ENCODE data around the gene CNN1.
"Not testable (repeated sequence)": the region's sequence is repeated elsewhere in the genome, so short reads cannot be mapped to it uniquely, and the experiment has no call there.

Gene CNN1

DNA sequence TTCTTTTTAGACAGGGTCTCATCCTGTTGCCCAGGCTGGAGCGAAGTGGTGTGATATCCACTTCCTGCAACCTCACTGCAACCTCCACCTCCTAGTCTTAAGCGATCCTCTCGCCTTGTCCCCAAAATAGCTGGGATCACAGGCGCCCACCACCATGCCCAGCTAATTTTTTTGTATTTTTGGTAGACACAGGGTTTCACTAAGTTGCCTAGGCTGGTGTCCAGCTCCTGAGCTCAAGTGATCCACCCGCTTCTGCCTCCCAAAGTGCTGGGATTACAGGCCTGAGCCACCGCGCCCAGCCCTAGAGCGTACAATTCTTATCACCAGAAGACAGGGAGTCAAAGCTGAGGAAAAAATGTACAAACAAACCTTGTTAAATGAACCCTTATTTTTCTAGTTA is 24.9 kb downstream of the CNN1 start:
- H3K36me3 ChIP-seq (ENCODE audit: insufficient read depth), result no peaks in the 10 kb centered on the region
- no peak overlapping the region for H3K9ac ChIP-seq
- H3K4me1 ChIP-seq (ENCODE audit: low read depth, poor library complexity, severe bottlenecking), result peaks cover 6% of the 10 kb centered on the region
- H3K27ac ChIP-seq, result no peak overlapping the region
- peaks cover 2% of the 10 kb centered on the region for H3K79me2 ChIP-seq (ENCODE audit: insufficient read depth, low read depth)
- H4K20me1 ChIP-seq (ENCODE audit: insufficient read depth), result no peaks in the 10 kb centered on the region
- H3K27me3 ChIP-seq (ENCODE audit: insufficient read depth, low read depth), result no peaks in the 10 kb centered on the region
- H2AFZ ChIP-seq (ENCODE audit: low read depth), result no peak overlapping the region
- H3K4me3 ChIP-seq (IDR thresholded peaks at IDR 0.05; ENCODE audit: insufficient read depth, low read depth, low read length), result no peak overlapping the region
- no peak overlapping the region for H3K4me2 ChIP-seq
- TF ChIP-seq, protein P1, sequence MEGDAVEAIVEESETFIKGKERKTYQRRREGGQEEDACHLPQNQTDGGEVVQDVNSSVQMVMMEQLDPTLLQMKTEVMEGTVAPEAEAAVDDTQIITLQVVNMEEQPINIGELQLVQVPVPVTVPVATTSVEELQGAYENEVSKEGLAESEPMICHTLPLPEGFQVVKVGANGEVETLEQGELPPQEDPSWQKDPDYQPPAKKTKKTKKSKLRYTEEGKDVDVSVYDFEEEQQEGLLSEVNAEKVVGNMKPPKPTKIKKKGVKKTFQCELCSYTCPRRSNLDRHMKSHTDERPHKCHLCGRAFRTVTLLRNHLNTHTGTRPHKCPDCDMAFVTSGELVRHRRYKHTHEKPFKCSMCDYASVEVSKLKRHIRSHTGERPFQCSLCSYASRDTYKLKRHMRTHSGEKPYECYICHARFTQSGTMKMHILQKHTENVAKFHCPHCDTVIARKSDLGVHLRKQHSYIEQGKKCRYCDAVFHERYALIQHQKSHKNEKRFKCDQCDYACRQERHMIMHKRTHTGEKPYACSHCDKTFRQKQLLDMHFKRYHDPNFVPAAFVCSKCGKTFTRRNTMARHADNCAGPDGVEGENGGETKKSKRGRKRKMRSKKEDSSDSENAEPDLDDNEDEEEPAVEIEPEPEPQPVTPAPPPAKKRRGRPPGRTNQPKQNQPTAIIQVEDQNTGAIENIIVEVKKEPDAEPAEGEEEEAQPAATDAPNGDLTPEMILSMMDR (conservative IDR thresholded peaks at IDR 0.05; ENCODE audit: low read depth, low read length), result no peak

DNA sequence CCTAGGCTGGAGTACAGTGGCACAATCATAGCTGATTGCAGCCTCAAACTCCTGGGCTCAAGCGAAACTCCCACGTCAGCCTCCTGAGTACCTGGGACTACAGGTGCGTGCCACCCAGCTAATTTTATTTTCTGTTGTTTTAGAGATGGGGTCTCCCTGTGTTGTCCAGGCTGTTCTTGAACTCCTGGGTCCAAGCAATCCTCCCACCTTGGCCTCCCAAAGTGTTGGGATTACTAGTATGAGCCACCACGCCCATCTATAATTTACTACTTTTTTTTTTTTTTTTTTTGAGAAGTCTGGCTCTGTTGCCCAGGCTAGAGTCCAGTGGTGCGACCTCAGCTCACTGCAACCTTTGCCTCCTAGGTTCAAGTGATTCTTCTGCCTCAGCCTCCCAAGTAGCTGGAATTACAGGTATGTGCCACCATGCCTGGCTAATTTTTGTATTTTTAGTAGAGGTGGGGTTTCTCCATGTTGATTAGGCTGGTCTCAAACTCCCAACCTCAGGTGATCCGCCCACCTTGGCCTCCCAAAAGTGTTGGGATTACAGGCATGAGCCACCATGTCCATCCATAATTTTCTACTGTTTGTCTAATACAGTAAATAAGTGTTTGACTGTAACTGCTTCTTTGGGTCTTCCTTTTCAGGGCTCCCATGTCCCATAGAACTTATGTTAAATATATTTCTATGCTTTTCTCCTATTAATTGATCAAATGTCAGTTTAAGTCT is 25.6 kb downstream of the CNN1 start:
- not testable (repeated sequence) for H3K9ac ChIP-seq; H3K4me3 ChIP-seq (IDR thresholded peaks at IDR 0.05; ENCODE audit: insufficient read depth, low read depth, low read length); H3K4me1 ChIP-seq (ENCODE audit: low read depth, poor library complexity, severe bottlenecking); H2AFZ ChIP-seq (ENCODE audit: low read depth); H3K4me2 ChIP-seq; H3K36me3 ChIP-seq (ENCODE audit: insufficient read depth); H4K20me1 ChIP-seq (ENCODE audit: insufficient read depth); H3K27me3 ChIP-seq (ENCODE audit: insufficient read depth, low read depth); H3K79me2 ChIP-seq (ENCODE audit: insufficient read depth, low read depth); H3K27ac ChIP-seq

GRCh38 chr19:11565649-11565980 is 27.0 kb downstream of the CNN1 start:
- H3K27ac ChIP-seq; H3K79me2 ChIP-seq (ENCODE audit: insufficient read depth, low read depth); H3K9ac ChIP-seq; H3K36me3 ChIP-seq (ENCODE audit: insufficient read depth); H3K27me3 ChIP-seq (ENCODE audit: insufficient read depth, low read depth); H2AFZ ChIP-seq (ENCODE audit: low read depth); H4K20me1 ChIP-seq (ENCODE audit: insufficient read depth); H3K4me2 ChIP-seq; H3K4me3 ChIP-seq (IDR thresholded peaks at IDR 0.05; ENCODE audit: insufficient read depth, low read depth, low read length); H3K4me1 ChIP-seq (ENCODE audit: low read depth, poor library complexity, severe bottlenecking): not testable (repeated sequence)

DNA sequence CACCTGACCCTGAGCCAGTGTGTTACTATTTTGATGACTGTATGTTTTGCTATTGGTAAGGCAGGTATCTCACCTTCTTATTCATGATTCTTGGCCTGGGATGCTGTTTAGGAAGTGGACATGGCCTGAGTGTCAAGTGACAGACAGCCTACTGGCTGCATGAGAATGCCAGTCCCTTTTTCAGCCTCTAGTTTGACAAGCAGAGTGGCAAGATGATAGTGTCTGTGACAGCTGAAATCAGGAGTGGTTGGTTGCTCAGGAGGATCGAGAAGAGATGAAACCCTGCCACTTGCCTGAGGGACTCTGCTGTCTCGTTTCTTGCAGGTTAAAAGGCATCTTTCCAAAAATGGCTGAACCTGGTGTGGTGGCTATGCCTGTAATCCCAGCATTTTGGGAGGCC is 27.5 kb downstream of the CNN1 start:
- Histone ChIP-seq H3K4me1 (ENCODE audit: low read depth, poor library complexity, severe bottlenecking) (no peaks in the 10 kb centered on the region), H3K4me3 (IDR thresholded peaks at IDR 0.05; ENCODE audit: insufficient read depth, low read depth, low read length) (no peak overlapping the region), H3K27me3 (ENCODE audit: insufficient read depth, low read depth) (no peaks in the 10 kb centered on the region), H4K20me1 (ENCODE audit: insufficient read depth) (no peaks in the 10 kb centered on the region), H3K27ac (no peak overlapping the region), H2AFZ (ENCODE audit: low read depth) (no peak overlapping the region), H3K79me2 (ENCODE audit: insufficient read depth, low read depth) (no peaks in the 10 kb centered on the region), H3K4me2 (no peak overlapping the region), H3K36me3 (ENCODE audit: insufficient read depth) (no peaks in the 10 kb centered on the region), H3K9ac (no peak overlapping the region)
- TF ChIP-seq, protein P1 (conservative IDR thresholded peaks at IDR 0.05; ENCODE audit: low read depth, low read length), result no peak

GRCh38 chr19:11570039-11570462 is 31.4 kb downstream of the CNN1 start:
- TF ChIP-seq, protein P1 (conservative IDR thresholded peaks at IDR 0.05; ENCODE audit: low read depth, low read length), result no peak
- H3K4me2 ChIP-seq, result no peak overlapping the region
- no peaks in the 10 kb centered on the region for H3K27me3 ChIP-seq (ENCODE audit: insufficient read depth, low read depth)
- no peak overlapping the region for H2AFZ ChIP-seq (ENCODE audit: low read depth)
- no peaks in the 10 kb centered on the region for H3K4me1 ChIP-seq (ENCODE audit: low read depth, poor library complexity, severe bottlenecking)
- no peaks in the 10 kb centered on the region for H3K79me2 ChIP-seq (ENCODE audit: insufficient read depth, low read depth)
- no peaks in the 10 kb centered on the region for H4K20me1 ChIP-seq (ENCODE audit: insufficient read depth)
- no peak overlapping the region for H3K27ac ChIP-seq
- H3K4me3 ChIP-seq (IDR thresholded peaks at IDR 0.05; ENCODE audit: insufficient read depth, low read depth, low read length), result no peak overlapping the region
- no peak overlapping the region for H3K9ac ChIP-seq
- no peaks in the 10 kb centered on the region for H3K36me3 ChIP-seq (ENCODE audit: insufficient read depth)

- not testable (repeated sequence) for H3K79me2 ChIP-seq (ENCODE audit: insufficient read depth, low read depth); H3K4me1 ChIP-seq (ENCODE audit: low read depth, poor library complexity, severe bottlenecking); H3K27ac ChIP-seq; H3K9ac ChIP-seq; H3K27me3 ChIP-seq (ENCODE audit: insufficient read depth, low read depth); H3K4me2 ChIP-seq; H4K20me1 ChIP-seq (ENCODE audit: insufficient read depth); H3K36me3 ChIP-seq (ENCODE audit: insufficient read depth); H3K4me3 ChIP-seq (IDR thresholded peaks at IDR 0.05; ENCODE audit: insufficient read depth, low read depth, low read length); H2AFZ ChIP-seq (ENCODE audit: low read depth)
Measured at GRCh38 chr19:11573354-11573753, 34.7 kb downstream of the CNN1 start.

DNA sequence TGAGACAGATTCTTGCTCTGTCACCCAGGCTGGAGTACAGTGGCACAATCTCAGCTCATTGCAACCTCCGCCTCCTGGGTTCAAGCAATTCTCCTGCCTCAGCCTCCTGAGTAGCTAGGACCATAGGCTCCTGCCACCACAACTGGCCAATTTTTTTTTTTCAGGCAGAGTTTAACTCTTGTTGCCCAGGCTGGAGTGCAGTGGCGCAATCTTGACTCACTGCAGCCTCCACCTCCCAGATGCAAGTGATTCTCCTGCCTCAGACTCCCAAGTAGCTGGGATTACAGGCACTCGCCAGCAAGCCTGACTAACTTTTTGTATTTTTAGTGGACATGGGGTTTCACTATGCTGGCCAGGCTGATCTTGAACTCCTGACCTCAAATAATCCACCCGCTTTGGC is 35.1 kb downstream of the CNN1 start:
- not testable (repeated sequence) for H3K4me2 ChIP-seq; H2AFZ ChIP-seq (ENCODE audit: low read depth); H3K4me3 ChIP-seq (IDR thresholded peaks at IDR 0.05; ENCODE audit: insufficient read depth, low read depth, low read length); H3K9ac ChIP-seq; H3K27ac ChIP-seq; H3K36me3 ChIP-seq (ENCODE audit: insufficient read depth); H3K4me1 ChIP-seq (ENCODE audit: low read depth, poor library complexity, severe bottlenecking); H3K79me2 ChIP-seq (ENCODE audit: insufficient read depth, low read depth); H3K27me3 ChIP-seq (ENCODE audit: insufficient read depth, low read depth); H4K20me1 ChIP-seq (ENCODE audit: insufficient read depth)
